COLO829 (cell line): ENCODE results near the gene POLD4.
"Not testable (repeated sequence)": the region's sequence is repeated elsewhere in the genome, so short reads cannot be mapped to it uniquely, and the experiment has no call there.

Experiments
- DNase-seq: peaks from one replicate; pipeline ENCODE4 v3.0.0; 2012; ENCODE audit warnings: low spot score

POLD4 gene

DNA sequence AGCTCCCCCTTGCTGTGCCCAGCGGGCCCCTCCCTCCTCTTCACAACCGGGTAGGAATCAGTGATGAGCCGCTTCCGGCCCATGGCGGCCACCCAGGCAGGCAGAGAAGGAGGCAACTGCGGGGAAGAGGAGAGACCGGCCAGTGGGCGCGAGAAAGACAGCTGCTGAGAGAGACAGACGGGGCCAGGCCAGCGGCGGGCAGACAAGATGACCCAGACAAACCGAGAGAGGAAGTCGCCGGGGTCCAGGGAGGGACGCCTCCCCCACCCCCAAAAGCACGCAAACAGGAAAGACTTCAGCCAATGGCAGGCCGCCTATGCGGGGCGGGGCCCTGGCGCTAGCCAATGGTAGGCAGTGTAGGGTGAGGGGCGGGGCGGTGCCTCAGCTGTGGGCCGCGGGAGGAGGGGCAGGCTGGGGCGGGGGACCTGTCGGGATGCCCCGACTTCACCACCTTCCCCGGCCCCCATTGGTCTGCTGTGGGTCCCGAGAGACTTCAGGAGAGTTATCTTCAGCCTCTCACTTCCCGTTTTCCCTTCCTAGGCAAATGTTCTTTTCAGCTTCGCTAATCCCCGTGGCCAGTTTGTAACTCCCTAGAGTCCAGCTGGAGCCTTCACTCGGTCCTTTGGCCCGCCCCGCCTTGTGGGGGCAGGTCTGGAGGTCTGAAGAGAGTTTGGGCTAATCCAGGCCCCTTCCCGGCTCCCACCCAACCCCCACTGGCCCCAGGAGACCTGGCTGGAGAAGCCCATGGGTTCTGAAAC is at the start of gene POLD4:
Gene POLD4 (minus strand): TSS at position 230 of the 758 bp plus-strand sequence. CDS start 147 bp downstream, at position 83.
- peak; percentile 93 for DNase-seq

DNA sequence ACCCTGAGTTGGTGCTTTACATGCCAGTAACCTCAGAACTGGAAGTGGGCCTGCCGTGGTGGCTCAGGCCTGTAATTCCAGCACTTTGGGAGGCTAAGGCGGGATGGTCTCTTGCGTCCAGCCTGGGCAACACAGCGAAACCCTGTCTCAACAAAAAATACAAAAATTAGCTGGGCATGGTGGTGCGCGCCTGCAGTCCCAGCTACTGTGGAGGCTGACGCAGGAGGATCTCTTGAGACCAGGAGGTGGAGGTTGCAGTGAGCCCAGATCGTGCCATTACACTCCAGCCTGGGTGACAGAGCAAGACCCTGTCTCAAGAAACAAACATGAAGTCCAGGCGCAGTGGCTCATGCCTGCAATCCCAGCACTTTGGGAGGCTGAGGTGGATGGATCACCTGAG is 49.7 kb upstream of the POLD4 start:
- DNase-seq = not testable (repeated sequence)

DNA sequence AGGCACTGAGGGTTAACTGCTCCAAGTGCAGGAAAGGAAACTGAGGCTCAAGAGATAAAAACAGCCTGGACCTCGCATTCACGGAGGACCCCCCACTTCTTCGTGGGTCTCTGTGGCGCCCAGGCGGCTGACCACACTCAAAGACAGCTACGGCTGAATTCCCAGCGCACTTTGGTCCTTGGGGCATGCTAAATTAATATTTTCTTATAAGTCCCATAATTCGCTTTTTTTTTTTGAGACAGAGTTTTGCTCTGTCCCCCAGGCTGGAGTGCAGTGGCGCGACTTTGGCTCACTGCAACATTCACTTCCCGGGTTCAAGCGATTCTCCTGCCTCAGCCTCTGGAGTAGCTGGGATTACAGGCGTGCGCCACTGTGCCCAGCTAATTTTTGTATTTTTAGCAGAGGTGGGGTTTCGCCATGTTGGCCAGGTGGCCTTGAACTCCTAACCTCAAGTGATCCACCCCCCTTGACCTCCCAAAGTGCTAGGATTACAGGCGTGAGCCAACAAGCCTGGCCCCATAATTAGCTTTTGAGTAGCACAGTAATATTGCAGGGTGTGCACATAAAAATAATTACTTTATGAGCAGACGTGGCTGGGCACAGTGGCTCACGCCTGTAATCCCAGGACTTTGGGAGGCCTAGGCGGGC is 49.0 kb upstream of the POLD4 start:
- DNase-seq = not testable (repeated sequence)

DNA sequence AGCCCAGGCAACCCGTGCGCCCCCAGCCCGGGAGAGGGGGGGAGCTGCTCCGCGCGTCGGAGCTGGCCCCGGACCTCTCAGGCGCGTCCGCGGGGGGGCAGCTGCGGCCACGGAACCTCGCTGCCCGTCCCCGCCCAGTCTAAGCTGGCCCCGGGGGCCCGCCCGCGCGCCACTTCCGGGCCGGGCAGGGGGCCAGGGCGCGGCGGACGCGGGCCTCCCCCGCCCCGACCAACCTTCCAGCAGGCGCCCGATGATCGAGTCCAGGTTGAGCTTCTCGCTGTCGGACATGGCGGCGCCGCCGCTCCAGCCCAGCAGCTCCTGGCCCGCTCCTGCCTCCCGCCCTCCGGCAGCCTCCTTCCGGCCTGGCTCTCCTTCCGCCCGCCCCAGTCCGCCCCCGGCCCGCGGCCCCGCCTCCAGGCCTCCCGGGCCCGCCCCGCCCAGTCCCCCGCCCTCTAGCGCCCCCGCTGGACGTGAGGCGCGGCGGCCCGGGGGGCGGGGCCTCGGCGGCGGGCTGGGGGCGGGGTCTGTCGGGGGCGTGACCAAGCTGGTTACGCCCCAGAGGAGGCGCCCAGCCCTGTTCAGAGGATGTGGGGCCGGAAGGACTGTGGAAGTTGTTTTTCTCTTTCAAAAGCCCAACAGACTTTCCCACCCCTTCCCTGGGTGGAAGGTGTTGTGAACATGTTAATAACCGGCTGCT is 48.3 kb upstream of the POLD4 start, which contains the start of gene PPP1CA:
Gene PPP1CA (minus strand): TSS at position 364 of the 697 bp plus-strand sequence. CDS start 76 bp downstream, at position 288.
- peak; percentile 95 for DNase-seq

DNA sequence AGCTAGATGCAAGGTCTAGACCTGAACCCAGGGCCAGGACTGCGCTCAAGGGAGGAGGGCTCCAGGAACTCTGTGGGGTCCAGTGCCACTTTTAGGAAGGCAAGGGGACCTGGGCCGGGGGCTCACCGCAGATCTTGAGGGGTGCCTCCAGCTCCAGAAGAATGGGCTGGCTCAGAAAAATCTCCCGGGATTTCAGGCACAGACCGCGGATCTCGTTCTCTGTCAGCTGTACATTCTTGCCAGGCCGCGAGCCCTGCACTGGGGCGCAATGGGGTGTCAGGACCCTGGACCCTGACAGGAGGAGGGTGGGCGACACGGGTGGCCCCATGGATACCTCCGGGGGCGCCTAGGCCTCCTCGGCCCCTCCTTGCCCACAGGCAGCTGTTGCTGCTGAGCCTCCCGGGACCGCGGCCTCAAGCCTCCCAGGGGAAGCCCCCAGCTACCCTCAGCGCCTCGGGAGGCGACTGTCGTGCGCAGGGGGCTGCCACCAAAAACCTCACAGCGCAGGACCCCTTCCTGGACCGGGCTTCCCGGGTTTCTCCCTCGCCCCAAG is 47.7 kb upstream of the POLD4 start:
- no peak for DNase-seq

DNA sequence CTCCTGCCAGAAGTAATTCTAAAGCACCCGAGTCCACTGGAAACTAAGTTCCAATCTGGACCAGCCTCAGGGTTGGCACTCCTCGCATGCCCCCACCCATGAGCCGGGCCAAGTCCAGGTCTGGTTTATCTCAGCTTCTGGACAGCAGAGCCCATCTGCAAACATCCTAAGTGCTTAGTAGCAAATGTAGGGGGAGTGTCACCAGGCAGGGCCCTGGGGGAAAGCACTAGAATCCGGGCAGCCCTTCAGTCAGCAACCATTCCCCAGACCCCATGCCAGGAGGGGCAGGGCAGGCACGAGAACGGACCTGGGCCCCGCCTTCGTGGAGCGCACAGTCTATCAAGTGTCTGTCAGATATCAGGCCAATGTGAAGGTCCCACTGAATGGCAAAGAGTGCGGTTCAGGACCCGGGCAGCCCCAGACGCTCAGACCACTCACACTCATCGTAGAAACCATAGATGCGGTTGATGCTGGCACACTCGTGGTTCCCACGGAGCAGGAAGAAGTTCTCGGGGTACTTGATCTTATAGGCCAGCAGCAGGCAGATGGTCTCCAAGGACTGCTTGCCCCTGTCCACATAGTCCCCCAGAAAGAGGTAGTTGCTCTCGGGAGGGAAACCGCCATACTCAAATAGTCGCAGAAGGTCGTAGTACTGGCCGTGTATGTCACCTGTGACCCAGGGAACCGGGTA is 47.0 kb upstream of the POLD4 start:
- DNase-seq = no peak

DNA sequence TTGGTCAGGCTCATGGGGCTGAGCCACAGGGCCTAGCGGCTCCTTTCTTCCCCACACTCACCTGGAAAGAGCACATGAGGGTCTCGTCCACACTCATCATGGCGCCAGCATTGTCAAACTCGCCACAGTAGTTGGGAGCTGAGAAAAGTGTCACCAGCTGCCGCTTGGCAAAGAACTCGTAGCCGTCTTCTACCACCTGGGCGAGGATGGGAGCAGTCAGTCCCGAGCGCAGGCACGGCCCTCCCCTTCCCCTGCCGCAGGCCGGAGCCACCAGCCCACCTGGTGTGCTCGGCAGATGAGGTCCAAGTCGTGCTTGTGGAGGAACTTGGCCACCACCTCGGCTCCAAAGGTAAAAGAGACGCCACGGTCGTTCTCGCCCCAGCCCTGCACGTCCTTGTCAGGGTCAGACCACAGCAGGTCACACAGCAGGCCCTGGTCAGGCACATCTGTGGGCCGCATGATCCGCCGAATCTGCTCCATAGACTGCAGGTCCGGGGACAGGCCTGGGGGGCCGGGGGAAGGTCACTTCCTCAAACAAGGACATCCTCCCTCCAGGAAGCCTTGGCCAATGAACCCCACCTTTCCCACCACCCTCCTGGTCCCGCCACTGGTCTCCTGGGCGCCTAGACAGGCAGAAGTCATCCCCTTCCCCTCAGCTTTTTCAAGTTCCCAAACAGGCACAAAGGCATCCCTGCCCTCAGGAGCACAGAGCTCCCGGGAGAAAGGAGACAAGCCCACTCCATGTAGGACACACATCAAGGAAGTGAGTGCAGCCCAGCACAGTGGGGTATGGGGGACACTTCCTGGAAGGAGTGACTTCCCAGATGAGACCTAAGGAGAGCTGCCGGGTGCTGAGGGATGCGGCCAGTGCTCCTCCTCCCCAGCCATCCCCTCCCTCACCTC is 45.6 kb upstream of the POLD4 start:
- DNase-seq = no peak

DNA sequence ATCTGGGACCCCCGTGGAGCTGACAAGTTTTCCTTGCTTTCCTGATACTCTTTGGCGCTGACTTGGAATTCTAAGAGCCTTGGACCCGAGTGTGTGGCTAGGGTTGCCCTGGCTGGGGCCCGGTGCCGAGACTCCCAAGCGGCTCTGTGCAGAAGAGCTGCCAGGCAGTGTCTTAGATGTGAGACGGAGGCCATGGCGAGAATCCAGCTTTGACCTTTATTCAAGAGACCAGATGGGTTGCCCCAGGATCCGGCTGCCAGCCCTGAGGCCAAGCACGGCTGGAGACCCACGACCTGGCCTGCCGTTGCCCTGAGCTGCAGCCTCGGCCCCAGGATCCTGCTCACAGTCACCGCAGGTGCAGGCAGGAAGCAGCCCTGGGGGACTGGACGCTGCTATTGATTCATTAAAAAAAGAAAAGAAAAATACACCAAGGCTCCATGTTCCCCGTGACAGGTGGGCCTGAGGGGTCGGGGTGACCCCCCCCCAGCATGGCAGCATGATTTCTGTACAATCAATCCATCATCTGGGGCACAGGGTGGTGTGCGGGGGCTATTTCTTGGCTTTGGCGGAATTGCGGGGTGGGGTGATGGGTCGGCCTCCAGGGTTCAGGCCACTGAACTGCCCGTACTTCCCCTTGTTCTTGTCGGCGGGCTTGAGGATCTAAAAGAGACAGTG is 44.8 kb upstream of the POLD4 start:
- no peak for DNase-seq

DNA sequence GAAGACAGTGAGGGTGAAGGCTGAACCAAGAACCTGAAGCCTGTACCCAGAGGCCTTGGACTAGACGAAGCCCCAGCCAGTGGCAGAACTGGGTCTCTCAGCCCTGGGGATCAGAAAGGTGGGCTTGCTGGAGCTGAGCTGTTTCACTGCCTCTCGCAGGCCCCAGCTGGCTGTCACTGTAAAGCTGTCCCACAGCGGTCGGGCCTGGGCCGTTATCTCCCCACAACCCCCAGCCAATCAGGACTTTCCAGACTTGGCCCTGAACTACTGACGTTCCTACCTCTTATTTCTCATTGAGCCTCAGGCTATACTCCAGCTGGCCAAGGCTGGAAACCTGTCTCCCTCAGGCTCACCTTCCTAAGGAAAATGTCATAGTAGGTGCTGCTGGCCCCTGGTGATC is 44.2 kb upstream of the POLD4 start:
- no peak for DNase-seq

DNA sequence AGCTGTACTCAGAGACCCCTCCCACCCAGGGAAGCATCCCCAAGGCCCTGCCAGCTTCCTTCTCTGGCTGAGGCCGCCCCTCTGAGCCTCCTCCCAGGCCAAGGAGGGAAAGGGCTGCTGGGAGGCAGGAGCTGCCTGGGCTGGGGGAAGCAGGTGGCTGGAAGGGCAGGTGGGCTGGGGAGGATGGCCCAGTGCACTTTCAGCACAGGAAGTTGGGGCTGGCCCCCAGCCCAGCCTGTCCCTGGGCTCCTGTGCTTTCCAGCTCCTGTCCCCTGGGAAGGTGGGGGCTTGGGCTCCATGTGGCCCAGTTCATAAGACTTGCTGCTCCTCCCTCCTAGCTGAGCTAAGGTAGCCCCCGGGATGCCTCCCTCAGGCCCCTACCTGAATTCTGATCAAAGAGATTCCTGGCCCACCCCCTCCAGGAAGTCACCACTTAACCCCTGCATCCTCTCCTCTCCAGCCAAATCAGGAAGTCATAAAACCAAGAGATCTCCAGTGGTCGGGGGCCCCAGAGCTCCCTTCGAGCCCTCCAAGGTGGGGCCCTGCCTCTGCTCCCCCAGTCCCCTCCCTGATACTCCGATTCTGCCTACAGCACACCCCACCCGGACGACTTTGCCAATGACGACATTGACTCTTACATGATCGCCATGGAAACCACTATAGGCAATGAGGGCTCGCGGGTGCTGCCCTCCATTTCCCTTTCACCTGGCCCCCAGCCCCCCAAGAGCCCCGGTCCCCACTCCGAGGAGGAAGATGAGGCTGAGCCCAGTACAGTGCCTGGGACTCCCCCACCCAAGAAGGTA is 43.4 kb upstream of the POLD4 start:
- no peak for DNase-seq

DNA sequence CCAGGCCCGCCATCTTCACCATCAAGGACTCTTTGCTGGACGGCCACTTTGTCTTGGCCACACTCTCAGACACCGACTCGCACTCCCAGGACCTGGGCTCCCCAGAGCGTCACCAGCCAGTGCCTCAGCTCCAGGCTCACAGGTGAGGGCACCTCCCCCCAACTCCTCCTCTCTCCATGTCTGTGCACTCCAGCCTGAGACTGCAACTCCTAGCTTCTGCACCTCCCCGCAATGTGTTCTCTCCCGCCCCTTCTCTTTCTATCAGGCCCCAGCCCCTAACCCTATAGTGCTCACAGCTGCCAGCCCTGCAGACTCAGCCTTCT is 42.9 kb upstream of the POLD4 start:
- no peak for DNase-seq

DNA sequence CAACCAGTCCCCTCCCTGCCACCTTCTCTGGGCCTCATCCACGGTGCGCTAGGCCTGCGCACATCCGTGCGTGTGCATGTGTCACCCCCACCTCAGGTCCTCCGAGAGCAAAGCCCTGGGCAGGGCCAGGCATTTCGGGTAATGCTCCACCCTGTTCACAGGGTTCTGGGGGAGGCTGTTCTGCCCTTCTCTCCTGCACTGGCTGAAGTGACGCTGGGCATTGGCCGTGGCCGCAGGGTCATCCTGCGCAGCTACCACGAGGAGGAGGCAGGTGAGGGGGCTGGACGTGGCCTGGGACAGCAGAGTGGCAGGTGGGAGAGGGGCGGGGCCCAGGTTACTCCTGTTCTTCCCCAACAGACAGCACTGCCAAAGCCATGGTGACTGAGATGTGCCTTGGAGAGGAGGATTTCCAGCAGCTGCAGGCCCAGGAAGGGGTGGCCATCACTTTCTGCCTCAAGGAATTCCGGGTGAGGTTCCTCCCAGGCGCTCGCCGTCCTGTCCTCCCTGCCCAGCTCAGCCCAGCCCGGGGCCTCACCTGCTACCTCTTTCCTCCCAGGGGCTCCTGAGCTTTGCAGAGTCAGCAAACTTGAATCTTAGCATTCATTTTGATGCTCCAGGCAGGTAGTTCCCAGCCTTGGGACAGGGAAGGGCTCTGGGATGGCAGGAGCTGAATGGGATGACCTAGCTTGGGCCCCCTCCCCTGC is 42.4 kb upstream of the POLD4 start:
- DNase-seq = no peak

DNA sequence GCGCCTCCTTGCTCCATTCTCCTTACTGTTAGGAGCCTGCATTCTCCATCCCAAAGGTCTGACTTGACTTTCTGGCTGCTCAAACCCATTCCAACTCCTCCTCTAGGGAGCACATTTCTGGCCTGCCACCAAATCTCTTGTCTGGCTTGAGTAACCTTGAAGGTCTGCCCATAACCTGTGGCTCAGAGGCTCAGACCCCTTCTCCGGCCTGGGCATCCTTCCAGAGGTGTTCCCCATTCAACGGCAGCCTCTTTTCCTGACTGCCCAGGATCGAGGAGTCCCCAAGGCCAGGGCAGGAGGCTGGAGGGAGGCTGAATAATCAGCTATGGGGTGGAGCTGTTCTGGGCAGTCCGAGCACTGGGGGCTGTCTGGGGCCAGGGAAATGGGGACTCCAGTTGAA is 40.6 kb upstream of the POLD4 start:
- no peak for DNase-seq

DNA sequence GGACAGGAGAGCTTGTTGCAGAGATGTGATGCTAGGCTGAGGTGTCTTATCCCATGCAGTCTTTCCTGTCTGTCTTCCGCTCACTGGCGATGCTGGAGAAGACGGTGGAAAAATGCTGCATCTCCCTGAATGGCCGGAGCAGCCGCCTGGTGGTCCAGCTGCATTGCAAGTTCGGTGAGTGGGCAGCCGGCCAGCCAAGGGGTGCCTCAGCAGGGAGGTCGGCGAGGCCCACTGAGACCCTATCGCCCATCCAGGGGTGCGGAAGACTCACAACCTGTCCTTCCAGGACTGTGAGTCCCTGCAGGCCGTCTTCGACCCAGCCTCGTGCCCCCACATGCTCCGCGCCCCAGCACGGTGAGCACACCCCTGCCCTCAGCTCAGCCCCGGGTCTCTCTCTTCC is 40.1 kb upstream of the POLD4 start:
- DNase-seq = no peak

DNA sequence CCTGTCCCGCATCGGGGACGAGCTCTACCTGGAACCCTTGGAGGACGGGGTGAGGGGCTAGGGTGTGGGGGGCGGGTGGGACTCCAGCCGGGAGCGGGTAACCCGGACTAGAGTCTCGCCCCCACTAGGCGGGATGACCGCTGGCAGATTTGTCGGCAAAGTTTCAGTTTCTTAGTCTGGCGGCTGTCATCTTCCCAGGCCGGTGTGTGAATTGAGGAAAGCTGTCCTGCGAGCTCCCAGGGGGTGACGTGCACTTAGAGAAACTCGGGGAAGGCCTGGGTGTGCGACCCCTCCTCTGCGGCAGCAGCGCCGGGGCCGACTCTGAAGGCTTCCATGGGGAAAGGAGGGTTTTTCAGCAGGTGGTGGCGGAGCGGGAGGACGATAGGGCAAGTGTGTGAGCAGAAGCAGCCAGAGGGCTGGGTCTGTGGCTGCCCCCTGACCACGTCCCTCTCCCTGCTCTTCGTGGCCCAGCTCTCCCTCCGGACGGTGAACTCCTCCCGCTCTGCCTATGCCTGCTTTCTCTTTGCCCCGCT is 38.9 kb upstream of the POLD4 start:
- no peak for DNase-seq

DNA sequence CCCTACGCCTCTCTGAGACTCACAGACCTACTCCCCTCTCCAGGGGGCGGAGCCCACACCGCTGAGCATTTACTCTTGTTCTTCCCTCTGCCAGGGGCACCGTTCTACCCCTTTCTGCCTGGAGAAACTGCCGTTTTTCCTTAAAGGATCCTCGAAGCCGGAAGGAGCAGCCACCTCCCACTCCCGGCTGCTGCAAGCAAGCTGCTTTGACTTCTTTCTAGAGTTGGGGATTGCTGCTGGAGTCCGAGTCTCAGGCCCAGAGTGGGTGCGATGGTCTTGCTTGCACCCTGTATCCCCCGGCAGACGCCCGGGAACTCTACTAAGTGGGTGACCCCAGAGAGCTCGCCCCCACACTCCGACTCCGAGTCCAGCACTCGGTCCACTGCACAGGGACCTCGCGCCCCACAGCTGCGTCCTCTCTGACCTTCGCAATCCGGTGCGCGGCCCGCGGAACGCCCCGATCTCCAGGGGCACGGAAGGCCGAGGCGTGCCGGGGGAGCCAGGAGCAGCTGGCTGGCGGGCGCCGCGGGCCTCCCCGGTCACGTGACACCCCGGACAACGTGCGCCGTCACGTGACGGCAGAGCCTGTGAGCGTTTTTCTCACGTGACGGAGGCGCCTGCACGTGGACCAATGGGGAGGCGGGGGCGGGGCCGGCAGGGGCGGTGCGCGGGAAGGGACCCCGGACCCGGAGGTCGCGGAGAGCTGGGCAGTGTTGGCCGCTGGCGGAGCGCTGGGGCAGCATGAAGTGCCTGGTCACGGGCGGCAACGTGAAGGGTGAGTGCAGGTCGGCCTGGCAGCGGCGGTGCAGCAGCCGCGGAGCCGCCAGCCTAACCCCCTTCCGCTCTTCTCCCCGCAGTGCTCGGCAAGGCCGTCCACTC is 38.2 kb upstream of the POLD4 start, which contains the start of gene RAD9A:
Gene RAD9A (plus strand): TSS at position 683 of the 879 bp plus-strand sequence. CDS start 59 bp downstream, at position 742.
- DNase-seq = peak; percentile 96

DNA sequence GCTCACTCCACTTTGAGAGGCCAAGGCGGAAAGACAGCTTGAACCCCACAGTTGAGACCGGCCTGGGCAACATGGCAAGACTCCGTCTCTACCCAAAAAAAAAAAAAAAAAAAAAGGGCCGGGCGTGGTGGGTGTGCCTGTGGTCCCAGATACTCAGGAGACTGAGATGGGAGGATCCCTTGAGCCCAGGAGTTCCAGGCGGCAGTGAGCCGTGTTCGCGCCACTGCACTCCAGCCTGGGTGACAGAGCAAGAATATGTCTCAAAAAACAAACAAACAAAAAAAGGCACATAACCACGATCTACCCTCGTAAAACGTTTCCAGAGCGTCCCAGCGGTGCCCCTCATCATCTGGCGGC is 37.6 kb upstream of the POLD4 start:
- no peak for DNase-seq

DNA sequence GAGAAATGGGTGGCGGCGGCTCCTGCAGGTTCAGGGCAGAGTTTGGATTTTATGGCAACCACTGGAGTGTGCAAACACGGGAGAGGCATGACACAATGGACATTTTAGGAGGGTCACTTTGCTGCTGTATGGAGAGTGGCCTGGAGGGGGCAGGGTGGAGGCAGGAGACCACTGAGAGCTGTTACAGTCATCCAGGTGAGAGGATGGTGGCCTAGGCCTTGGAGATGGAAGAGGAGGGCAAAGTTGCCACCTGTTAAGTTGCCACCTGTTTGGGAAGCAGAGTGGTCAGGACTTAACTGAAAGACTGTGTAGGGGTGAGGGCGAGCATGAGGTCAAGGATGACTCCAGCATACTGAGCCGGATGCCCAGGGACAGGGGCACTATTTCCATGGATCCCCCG is 36.1 kb upstream of the POLD4 start:
- no peak for DNase-seq
